GM19043 (cell line): ENCODE results near the gene SLC5A10.
A peak's percentile ranks its signal among the peaks of the same experiment; 100 is the strongest.

Source experiments
- ATAC-seq: cut with Tn5 transposase; IDR thresholded peaks from one replicate; pipeline ENCODE4 v1.9.1; 2021; ENCODE audit warnings: low read depth; ENCODE audit not compliant: unreplicated experiment

SLC5A10 gene

DNA sequence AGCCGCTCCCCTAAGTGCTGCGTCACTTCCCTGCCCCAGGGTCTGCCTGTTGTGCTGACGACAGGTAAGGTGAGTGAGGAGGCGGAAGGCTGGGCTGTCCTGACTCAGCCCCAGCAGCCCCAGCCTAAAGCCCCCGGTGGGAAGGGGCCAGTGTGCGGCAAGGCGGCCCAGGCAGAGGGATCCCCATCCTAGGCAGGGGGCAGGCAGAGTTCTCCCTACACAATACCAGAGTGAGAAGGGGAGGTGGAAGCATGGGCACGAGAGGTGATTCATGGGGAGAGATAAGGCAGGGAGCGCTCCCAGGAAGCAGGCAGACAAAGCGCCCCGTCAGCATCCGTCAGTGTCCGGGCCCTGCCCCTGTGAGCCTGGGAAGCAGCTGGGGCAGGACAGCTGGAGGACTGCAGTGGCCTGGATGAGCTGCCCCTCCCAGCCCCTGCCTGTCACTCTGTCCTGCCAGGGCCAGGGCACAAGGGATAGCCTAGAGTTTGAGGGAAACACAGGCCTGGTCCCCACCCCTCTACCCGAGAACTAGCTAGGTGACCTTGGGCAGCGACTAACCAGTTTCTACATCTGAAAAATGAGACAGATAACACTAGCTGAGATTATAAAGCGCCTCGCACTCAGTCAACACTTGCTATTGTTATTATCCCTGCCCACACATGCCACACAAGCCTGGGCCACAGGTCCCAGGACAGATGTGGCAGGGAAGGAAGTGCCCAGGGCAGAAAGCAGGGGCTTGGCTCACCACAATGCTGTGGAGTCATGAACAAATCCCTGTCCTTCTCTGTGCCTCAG lies 48.8 kb downstream of the SLC5A10 start:
- ATAC-seq: no peak

DNA sequence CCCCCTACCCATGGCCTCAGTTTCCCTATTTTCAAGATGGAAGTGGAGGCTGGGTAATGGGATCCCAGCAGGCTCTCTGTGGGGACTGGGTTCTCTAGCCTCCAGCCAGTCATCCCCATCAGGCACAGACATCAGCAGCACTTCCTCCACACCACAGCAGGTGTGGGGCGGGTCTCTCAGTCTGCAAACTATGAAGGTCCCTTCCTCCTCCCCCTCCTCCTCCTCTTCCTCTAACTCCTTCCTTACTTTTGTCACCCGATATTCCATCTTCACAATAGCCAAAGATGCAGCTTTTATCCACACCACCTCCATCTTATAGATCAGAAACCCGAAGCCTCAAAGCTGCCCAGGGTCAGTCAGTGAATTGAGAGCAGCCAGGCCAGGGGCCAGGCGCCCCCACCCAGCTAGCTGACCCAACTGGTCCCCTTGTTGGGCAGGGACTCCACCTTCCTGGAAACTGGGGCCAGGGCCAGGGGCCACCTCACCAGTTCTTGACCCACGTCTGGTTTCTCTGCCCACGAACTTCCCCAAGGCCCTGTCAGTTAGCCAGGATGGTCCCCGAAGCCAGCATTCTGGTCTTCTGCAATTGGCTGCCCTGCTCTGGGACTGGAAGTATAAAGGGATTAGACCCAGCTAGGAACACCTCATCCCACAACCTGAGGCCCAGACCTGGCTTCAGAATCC lies 50.1 kb downstream of the SLC5A10 start:
- no peak for ATAC-seq

DNA sequence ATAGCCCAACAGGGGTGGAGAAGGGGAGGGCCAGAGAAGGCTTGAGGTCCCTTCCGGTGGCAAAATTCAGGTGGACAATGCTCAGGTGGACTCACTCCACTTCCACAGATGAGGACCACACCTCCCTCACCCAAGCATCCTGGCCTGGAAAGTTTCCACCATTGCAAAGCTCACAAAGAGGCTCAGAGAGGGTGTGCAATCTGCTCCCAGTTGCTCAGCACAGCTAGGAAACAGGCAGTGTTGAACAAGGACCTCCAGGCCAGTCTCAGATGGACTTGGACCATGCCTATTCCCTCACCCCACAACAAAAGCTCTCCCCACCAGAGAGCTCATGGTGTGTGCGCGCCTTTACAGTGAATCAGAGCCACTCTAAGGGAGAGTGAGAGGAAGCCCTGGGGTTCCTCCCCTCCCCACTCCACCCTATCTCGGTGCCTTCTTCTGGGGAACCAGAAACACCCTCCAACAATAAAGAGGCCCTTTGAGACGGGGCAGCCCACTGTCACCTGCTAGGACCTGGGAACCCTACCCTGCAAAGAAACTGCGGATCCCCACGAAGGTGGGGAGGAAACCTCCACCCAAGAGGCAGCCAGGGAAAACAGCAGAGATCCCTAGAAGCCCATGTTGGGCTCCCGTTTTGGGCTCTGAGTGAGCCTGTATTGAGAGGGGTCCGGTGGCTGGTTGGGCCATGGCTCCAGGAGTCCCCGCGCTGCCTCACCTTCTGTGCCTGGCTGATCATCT lies 51.0 kb downstream of the SLC5A10 start:
- ATAC-seq: no peak

DNA sequence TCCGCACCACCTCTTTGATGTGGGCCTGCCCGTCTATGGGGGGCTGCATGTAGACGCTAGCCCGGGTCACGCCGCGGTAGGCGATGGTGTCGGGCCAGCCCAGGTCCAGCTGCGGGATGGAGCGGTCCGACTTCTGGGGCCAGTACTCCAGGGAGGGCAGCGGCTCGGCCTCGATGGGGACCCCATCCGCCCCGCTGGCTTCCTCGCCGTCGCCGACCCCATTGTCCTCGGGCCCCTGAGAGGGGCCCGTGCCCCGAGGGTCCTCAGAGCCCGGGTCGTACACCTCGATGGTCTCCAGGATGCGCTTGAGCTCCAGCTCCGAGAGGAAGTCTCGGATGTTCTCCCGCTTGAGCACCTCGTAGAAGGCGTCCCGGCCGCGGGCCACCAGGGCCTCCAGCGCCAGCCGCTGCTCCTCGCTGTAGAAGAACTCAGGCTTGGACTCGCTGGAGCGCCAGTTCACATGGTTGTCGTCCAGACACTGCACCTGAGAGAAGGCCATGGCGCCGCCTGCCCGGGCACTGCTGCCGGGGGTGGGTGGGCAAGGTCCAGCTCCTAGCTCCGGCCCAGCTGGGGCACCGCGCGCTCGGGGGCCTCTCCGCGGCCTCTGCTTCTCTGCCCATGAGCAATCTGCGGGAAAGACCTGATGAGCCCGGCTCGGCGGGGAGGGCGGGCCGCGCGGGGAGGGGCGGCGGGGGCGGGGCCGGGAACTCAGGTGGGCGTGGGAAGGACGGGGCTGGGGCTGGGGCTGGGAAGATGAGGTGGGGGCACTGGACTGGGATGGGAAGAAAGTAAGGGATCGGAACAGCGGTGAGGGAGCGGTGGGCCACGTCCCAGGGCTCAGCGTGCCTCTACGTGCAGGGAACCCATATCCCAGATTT lies 51.8 kb downstream of the SLC5A10 start:
- no peak for ATAC-seq

DNA sequence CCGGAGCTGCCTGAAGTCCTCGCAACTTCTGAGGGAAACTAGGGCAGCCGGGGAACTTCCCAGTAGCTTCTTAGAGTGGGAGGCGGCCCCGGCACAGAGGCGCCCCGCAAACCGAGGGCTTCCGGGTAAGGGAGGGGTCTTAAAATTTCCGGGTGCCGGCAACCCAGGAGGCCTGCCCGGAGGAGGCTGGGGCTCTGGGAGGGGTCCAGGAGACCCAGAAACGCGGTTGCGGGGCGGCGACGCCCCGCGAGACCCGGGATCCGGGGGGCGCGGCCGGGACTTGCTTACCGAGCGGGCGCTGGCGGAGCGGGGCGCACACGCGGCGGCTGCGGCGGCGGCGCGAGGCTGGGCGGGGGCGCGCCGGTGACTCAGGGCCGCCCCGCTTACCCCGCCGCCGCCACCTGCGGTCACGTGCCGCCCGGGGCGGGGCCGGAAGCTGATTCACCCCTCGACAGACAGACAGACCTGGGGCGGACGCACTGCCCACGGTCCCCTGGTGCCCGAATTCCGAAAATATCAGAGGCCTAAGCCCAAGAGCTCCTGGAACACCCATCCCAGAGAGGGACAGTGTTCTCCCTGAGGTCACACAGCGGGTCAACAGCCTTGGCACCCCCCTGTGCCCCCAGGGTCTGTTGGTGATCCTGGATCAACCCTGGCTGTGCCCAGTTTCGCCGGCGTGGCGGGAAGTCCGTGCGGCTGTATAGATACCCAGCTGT lies 52.6 kb downstream of the SLC5A10 start, which contains the start of gene FAM83G:
Gene FAM83G (minus strand): TSS at position 344 of the 716 bp plus-strand sequence. CDS start 723 bp downstream, outside the sequence.
- peak; percentile 63 for ATAC-seq

DNA sequence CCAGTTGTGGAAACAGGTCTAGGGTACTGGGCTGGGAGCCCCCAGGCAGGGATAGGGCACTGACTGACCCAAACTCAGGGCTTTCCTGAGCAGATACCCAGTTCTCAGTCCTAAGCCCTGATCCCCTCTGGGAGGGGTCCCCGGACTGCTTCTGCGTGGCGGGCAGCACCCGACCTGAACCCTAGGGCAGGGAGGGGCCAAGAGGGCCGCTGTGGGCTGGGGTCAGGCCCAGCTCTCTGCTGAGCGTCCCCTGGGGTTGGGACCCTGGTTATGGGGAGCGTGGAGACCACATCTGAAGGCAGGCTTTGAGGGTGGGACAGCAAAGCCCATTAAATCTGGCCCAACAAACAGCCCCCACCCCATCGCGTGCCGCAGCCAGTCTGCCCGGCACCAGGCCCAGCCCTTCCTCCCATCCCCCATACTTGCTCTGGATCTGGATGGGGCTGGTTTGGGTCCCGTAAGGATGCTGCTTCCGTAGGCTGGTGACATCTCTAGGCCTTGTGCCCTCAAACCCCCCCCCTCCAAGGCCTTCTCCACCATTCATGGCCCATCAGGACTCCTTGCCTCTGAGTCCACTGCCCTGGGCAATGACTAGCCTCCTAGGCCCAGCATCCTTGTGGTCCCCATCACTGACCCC lies 53.3 kb downstream of the SLC5A10 start:
- no peak for ATAC-seq

DNA sequence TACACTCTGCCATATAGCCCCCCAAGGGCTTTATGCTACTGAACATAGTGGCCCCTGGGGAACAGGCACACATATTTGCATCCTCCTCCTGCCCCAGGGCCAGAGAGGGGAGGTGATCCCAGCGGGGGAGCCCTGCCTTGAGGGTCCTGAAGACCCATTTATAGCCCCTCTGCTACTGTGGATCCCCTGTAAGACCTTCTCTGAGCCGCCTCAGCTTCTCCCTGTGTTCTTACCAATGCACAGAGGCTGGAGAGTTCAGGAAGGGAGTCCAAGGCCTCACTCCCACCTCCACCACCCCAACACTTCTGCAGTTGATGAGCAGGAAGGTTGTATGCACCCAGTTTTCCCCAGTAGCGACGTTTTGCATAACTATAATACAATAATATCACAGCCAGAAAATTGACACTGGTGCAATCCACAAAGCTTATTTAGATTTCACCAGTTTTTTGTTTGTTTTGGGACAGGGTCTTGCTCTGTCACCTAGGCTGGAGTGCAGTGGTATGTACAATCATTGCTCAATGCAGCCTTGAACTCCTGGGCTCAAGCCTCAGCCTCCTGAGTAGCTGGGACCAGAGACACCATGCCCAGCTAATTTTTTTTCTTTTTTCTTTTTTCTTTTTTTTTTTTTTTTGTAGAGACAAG lies 53.9 kb downstream of the SLC5A10 start:
- ATAC-seq: no peak

DNA sequence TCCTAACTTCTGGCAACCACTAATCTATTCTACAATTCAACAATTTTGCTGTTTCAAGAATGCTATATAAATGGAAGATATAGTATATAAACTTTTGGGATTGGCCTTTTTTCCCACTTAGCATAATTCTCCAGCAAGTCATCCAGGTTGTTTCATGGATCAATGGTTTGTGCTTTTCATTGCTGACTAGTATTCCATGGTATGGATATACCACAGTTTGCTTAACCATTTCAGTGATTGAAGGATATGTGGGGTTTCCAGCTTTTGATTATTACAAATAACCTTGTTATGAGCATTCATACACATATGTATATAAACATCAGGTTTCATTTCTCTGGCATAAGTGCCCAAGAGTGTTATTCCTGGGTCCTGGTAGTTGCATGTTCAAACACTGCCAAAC lies 54.7 kb downstream of the SLC5A10 start:
- ATAC-seq: no peak

DNA sequence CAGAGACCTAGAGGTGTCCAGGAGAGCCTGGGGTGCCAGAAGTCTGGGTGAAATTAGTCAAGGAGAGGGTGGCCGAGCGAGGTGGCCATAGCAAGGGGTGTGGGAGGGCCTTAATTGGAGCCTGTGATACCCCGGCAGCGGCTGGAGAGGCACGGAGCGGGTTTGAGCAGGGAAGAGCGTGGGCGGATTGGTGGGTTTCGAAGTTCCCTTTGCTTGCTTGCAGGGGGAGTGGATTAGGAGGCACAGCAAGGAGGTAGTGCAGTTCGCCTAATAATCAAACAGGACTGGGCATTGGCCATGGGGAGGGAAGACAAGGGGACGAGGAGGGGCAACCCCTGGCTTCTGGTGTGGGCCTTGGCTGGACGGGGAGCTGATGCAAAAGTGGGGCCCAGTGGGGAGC lies 58.0 kb downstream of the SLC5A10 start:
- no peak for ATAC-seq

DNA sequence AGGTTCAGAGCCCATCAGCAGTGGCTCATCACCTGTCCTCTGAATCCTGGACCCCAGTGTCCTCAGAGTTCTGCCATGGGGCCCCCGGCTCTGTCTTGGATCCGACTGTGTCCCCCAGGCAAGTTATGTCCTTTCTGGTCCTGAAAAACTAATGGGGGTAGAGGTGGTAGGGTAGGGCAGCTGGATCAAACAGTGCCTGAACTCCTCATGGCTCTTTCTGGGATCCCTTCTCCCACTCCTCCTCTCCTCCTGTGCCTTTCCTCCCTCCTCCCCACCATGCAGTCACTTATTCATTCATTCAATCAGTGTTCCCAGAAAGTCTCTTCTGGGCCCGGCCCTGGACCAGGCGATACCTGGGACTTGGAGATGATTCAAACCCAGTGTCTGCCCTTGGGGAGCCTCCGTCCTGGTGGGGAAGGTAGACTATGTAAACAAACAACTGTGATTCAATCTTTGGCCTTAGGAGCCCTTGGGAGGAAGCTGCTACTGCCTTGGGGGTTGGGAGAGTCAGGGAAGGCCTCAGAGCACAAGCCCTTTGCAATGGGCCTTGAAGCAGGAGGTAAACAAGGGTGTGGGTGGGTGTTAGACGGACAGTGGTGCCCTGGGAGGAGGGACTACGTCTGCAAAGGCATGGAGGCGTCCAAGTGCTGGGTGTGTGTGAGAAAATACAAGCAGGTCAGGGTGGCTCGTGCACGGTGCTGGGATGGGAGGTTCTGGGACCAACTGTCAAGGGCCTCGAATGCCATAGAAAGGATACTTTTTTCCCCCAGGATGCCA lies 59.0 kb downstream of the SLC5A10 start:
- no peak for ATAC-seq

DNA sequence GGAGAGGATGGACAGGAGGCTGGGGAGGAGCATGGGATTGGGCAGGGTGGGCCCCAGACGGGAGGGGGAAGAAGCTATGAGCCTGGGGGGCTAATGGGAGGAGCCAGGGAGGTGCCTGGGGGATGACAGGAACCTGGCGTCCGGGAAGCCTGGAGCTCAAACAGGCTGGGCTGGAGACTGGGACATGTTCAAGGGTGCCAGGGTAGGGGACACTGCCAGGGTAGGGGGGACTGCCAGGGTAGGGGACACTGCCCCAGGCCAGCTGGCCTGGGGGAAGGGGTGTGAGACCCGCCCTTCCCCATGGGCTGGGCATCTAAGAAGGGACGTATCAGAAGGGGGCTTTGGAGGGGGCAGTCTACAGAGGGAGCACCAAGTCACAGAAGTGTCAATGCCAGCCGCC lies 59.6 kb downstream of the SLC5A10 start:
- ATAC-seq: no peak

DNA sequence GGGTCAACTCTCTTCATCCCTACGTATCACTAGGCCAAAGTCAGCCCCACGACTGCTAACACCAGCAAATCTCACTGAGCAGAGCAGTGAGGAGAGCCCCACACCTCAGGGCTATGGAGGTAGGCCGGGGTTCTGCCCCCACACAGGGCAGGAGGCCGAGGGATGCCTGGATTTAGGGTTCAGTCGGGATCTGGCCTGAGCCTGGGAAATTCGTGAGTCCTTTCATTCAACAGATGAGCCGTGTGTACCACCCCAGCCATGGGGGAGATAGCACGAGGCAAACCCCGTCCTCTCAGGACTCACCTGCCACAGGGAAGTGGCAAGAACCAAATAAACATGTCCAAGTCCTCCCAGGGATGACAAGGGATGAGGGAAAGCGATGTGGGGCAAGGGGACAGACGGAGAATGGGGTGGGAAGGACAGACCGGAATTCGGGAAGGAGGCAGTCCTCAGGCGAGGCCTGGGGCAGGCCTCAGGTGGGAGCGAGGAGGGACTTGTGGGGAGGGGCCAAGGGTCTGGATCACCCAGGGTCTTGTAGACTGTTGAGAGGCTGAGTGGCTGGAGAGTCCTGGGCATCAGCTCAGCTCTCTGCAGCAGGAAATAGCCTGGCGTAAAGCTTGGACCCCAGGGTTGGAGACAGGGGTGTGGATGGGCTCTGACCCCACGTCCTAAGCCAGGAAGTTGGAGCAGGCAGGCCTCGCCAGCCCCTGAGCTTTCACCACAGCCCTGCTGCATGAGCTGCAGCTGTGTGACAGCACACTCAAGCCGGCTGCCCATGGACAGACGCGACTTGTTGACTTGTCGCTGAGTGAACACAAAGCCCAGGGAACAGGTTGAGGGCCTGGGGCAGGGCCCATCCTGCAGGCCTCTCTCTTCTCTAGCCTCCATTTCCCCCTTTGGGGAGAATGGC lies 60.5 kb downstream of the SLC5A10 start:
- ATAC-seq: no peak

DNA sequence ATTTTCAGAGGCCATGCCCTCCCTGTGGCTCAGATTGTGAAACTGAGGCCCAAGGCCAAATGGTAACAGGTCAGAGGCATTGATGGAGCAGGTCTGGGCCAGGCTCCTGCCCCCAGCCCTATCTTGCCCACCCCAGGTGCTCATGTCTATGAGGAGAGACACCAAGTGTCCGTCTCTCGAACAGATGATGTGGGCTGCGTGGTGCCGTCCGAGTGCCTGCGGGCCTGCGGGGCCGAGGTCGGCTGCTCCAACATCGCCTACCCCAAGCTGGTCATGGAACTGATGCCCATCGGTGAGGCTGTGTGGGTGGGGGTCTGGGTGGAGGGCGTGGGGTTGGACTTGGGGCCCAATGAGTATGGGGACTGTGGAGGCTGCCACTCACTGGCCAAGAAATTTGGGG lies 61.3 kb downstream of the SLC5A10 start:
- no peak for ATAC-seq

DNA sequence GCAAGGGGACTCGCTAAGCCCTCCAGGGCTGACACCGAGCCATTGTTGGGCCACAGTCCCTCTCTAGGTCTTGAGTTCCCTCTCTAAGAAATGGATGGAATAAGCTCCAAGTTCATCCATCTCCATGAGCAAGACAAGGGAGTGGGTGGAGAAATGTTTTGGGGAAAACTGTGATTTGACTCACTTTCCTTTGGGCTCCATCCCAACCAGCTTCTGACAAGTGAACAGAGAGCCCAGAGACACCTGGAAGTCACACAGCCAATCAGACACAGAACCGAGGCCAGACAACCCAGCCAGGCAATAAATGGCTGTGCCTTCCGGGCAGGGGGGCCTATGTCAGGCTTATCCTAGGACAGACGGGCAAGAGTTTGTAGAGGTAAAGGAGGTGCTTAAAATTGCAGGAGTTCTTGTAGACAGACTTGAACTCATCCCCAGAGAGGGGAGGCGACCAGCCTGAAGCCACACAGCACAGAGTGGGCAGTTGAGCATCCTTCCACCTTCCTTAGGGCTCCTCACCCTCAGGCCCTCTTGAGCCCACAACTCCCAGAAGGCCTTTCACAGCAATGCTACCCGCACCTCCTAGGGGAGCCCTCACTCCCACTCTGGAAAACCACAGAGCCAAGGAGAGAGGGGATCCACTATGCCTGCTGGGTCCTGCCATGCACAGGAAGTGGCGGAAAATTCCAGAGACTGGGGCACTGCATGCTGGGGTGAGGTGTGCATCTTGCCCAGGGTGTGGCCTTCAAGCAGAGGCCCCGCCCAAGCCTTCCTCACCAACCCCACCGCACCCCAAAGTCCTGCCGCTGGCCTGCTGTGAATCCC lies 62.1 kb downstream of the SLC5A10 start:
- no peak for ATAC-seq

DNA sequence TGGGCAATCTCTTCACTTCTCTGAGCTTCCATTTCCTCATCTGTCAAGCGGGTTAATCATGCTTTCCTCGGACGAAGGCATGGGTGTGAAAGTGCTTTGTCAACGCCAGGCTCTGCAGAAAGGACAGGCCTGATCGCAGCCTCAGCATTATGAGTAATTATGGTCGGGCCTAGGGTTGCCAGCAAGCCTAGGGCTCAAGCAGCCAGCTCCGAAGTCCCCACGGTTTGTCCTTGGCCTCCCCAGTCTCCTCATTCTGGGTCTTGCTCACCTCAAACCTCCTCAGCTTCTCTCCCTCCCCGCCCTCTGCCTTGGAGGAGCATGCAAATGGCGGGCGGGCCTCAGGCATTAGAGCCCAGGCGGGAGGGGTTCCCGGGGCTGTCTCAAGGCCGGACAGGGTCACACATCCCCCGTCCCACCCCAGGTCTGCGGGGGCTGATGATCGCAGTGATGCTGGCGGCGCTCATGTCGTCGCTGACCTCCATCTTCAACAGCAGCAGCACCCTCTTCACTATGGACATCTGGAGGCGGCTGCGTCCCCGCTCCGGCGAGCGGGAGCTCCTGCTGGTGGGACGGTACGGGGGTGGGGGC lies 62.8 kb downstream of the SLC5A10 start:
- no peak for ATAC-seq

DNA sequence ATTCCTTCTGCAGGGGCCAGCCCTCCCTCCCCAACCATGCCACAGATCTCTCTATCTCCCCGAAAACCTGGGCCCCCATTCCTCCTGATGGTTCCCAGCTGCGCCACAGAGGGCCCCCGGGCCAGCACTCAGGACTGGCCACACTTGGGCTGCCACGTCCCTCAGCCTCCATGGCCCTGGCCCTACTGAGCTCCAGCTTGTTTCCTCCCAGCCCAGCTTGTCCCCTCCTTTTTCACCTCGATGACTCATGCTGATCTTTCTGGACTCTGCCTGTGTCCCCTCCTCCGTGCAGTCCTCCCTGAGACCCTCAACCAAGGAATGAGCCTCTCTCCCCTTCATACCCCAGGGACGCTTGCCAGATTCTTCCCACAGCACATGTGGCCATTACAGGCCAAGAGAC lies 63.5 kb downstream of the SLC5A10 start:
- no peak for ATAC-seq
